Gastroesophageal sphincter (tissue), 3 donors: ENCODE results near the gene BAZ1A.

ENCODE experiments used
- POLR2A ChIP-seq, 2 donors: fragments of 450-650 bp; IDR thresholded peaks; one replicate each; pipeline ENCODE4 v1.6.1; 2017; ENCODE audit warnings: antibody characterized with exemption in 2 of 2, mild to moderate bottlenecking in 2 of 2, moderate library complexity in 1 of 2
- POLR2AphosphoS5 ChIP-seq: sonication (generic); formaldehyde crosslinking; IDR thresholded peaks from one replicate; pipeline ENCODE4 v1.6.1; 2017; ENCODE audit warnings: antibody characterized with exemption
- TF ChIP-seq, protein P1 (sequence below), 4 experiments: fragments of 200-600 bp in 2 of 4; fragments of 450-650 bp in 2 of 4; sonication (generic) in 1 of 4; IDR thresholded peaks; one replicate each; pipeline ENCODE4 v1.5.1; 2017 to 2019; ENCODE audit warnings: antibody characterized with exemption in 4 of 4, mild to moderate bottlenecking in 2 of 4, moderate library complexity in 2 of 4

DNA sequence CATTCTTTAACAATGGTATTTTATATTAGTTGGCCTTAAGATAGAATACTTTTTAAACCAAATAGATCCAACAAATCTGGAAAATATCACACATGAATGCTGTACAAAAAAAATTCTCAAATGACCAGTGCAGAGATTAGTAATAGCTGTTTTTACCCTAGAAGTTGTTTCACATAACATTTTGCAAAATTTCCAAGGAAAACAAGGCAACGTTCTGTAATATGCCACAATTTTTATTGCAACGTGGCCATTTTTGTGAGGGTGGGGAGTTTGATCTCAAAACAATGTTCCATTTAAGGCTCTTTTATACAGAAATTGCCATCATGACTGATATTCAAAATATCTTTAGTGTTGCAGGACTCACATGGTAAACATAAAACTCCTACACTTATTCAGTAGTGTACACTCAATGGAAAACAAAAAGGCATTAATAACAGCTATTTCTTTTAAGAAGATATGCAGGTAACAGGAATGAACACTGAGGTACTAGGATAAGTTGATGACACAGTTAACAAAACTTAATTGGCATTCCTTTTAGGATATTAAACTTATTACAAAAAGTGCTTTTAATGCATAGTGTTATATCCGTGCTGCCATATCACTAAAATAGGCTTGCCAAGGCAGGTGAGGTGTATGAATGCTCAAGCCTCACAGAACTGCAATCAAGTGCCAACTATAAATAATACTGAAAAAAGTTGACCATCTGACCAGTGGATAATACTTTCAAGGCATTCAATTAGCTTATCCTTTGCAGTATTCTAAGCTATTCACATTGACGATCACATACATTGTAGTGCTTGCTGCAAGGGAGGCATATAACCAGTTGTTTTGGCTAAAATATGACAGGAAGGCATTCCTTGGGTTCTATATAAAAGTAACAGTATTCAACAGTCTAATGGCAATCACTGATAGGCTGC, 163.1 kb downstream of the BAZ1A start:
- TF ChIP-seq, protein P1, sequence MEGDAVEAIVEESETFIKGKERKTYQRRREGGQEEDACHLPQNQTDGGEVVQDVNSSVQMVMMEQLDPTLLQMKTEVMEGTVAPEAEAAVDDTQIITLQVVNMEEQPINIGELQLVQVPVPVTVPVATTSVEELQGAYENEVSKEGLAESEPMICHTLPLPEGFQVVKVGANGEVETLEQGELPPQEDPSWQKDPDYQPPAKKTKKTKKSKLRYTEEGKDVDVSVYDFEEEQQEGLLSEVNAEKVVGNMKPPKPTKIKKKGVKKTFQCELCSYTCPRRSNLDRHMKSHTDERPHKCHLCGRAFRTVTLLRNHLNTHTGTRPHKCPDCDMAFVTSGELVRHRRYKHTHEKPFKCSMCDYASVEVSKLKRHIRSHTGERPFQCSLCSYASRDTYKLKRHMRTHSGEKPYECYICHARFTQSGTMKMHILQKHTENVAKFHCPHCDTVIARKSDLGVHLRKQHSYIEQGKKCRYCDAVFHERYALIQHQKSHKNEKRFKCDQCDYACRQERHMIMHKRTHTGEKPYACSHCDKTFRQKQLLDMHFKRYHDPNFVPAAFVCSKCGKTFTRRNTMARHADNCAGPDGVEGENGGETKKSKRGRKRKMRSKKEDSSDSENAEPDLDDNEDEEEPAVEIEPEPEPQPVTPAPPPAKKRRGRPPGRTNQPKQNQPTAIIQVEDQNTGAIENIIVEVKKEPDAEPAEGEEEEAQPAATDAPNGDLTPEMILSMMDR (IDR thresholded peaks at IDR 0.05): no peak
- TF ChIP-seq POLR2A (IDR thresholded peaks at IDR 0.05) (no peak), POLR2AphosphoS5 (no peak)
